Activated CD8-positive, alpha-beta T cell treated with anti-CD3 and anti-CD28 coated beads, Interleukin-2, amount 10 ng/mL, durations not matched to agents 7 days and 5 days (primary cell): Measurements from ENCODE around the gene RHOBTB3. TPM values are rescaled to one million over a fixed set of nuclear protein-coding genes. Genes with fewer than 3 reads are reported as not detected.

Experiments
- ATAC-seq: fragments of 150-1000 bp; cut with Tn5 transposase; one replicate; pipeline ENCODE4 v1.10.0; 2021; ENCODE audit warnings: moderate library complexity
- CTCF ChIA-PET: fragments of 350-600 bp; sonication (Branson Sonifier 250); formaldehyde crosslinking; loops from one replicate; lab custom pipeline; 2021; ENCODE audit warnings: antibody characterized with exemption; lab: Charles Lee
- POLR2A ChIA-PET: fragments of 350-600 bp; sonication (Branson Sonifier 250); formaldehyde crosslinking; loops from one replicate; lab custom pipeline; 2021; ENCODE audit warnings: antibody characterized with exemption; lab: Charles Lee
- DNase-seq: peaks from one replicate; pipeline ENCODE4 v3.0.0-alpha.2; 2020
- H3K27ac Mint-ChIP-seq: one replicate; pipeline ENCODE4 v1.8.0; 2021; ENCODE audit warnings: mild to moderate bottlenecking, mixed read lengths
- H3K27me3 Mint-ChIP-seq: one replicate; pipeline ENCODE4 v1.8.0; 2021; ENCODE audit warnings: low read depth, mixed read lengths
- H3K36me3 Mint-ChIP-seq: one replicate; pipeline ENCODE4 v1.8.0; 2021; ENCODE audit warnings: low read depth, mixed read lengths
- H3K4me1 Mint-ChIP-seq: one replicate; pipeline ENCODE4 v1.8.0; 2021; ENCODE audit warnings: low read depth, mixed read lengths
- H3K4me3 Mint-ChIP-seq: one replicate; pipeline ENCODE4 v1.8.0; 2021; ENCODE audit warnings: mild to moderate bottlenecking, mixed read lengths
- H3K9me3 Mint-ChIP-seq: one replicate; pipeline ENCODE4 v1.8.0; 2022; ENCODE audit warnings: mixed read lengths; ENCODE audit not compliant: insufficient read depth
- total RNA-seq, 2 experiments: library from RNA; stranded (reverse); gene quantifications; one replicate each; pipeline ENCODE4 v1.2.3, GENCODE V29; 2021

Gene RHOBTB3
- total RNA-seq, 2 experiments from 2014 or later = 0.21 to 0.32 TPM

- H3K27me3 Mint-ChIP-seq = peaks cover 33% of the 10 kb centered on the region
- ATAC-seq (no peak), DNase-seq (no peak)
- peaks cover 24% of the 10 kb centered on the region for H3K4me1 Mint-ChIP-seq
- H3K9me3 Mint-ChIP-seq = no peaks in the 10 kb centered on the region
- H3K4me3 Mint-ChIP-seq = no peak overlapping the region
- H3K36me3 Mint-ChIP-seq = no peaks in the 10 kb centered on the region
- POLR2A ChIA-PET = no interaction called here
- CTCF ChIA-PET = interaction anchor here (1.2 kb wide), 1 partner anchor 53 kb away, joined by 3 read pairs; no protein-coding TSS in a partner anchor
- no peak overlapping the region for H3K27ac Mint-ChIP-seq
Measured at GRCh38 chr5:95727764-95728191, 3.4 kb upstream of the RHOBTB3 start.

GRCh38 chr5:95728494-95729114 is 2.5 kb upstream of the RHOBTB3 start:
- no peak for ATAC-seq
- H3K4me1 Mint-ChIP-seq = peaks cover 22% of the 10 kb centered on the region
- H3K27ac Mint-ChIP-seq = no peak overlapping the region

GRCh38 chr5:95729115-95730010 is 1.8 kb upstream of the RHOBTB3 start:
- ATAC-seq (no peak), DNase-seq (no peak)
- POLR2A ChIA-PET = no interaction called here
- CTCF ChIA-PET = interaction anchor here (0.6 to 1.8 kb wide), 2 partner anchors 65 to 118 kb away, joined by 3 to 6 read pairs; no protein-coding TSS in a partner anchor
- peaks cover 43% of the 10 kb centered on the region for H3K27me3 Mint-ChIP-seq
- no peaks in the 10 kb centered on the region for H3K36me3 Mint-ChIP-seq
- no peaks in the 10 kb centered on the region for H3K9me3 Mint-ChIP-seq
- H3K4me3 Mint-ChIP-seq = no peak overlapping the region
- peaks cover 21% of the 10 kb centered on the region for H3K4me1 Mint-ChIP-seq
- H3K27ac Mint-ChIP-seq = no peak overlapping the region

More at GRCh38 chr5:95728494-95729114, 2.5 kb upstream of the RHOBTB3 start:
- H3K36me3 Mint-ChIP-seq = no peaks in the 10 kb centered on the region
- no peaks in the 10 kb centered on the region for H3K9me3 Mint-ChIP-seq
- POLR2A ChIA-PET = no interaction called here
- H3K27me3 Mint-ChIP-seq = peaks cover 40% of the 10 kb centered on the region
- no peak for DNase-seq
- H3K4me3 Mint-ChIP-seq = no peak overlapping the region
- CTCF ChIA-PET = interaction anchor here (1.2 to 1.8 kb wide), 2 partner anchors 53 to 64 kb away, joined by 3 to 6 read pairs; no protein-coding TSS in a partner anchor

GRCh38 chr5:95730011-95730700 is 980 bp upstream of the RHOBTB3 start:
- ChIA-PET CTCF (interaction anchor here (0.6 to 2.0 kb wide), 8 partner anchors 32 to 117 kb away, joined by 3 to 10 read pairs (median 4); no protein-coding TSS in a partner anchor), POLR2A (interaction anchor here (2.1 kb wide), 1 partner anchor 13 kb away, joined by 5 read pairs; no protein-coding TSS in a partner anchor)
- Mint-ChIP-seq H3K4me3 (peak overlapping the region; percentile 58), H3K4me1 (peaks cover 21% of the 10 kb centered on the region), H3K27me3 (peaks cover 48% of the 10 kb centered on the region), H3K36me3 (no peaks in the 10 kb centered on the region), H3K9me3 (no peaks in the 10 kb centered on the region), H3K27ac (no peak overlapping the region)
- ATAC-seq (no peak), DNase-seq (no peak)

- H3K36me3 Mint-ChIP-seq = no peaks in the 10 kb centered on the region
- ATAC-seq (peak; percentile 69), DNase-seq (peak; percentile 48)
- peak overlapping the region; percentile 69 for H3K4me3 Mint-ChIP-seq
- ChIA-PET POLR2A (interaction anchor here (2.1 kb wide), 1 partner anchor 15 kb away, joined by 5 read pairs; no protein-coding TSS in a partner anchor), CTCF (interaction anchor here (1.4 to 4.4 kb wide), 4 partner anchors 30 to 68 kb away, joined by 4 to 15 read pairs (median 8); no protein-coding TSS in a partner anchor)
- no peak overlapping the region for H3K27ac Mint-ChIP-seq
- peaks cover 16% of the 10 kb centered on the region for H3K4me1 Mint-ChIP-seq
- peaks cover 47% of the 10 kb centered on the region for H3K27me3 Mint-ChIP-seq
- no peaks in the 10 kb centered on the region for H3K9me3 Mint-ChIP-seq
Measured at GRCh38 chr5:95731571-95732554, 727 bp downstream of the RHOBTB3 start.

- Mint-ChIP-seq H3K27me3 (peaks cover 54% of the 10 kb centered on the region), H3K9me3 (no peaks in the 10 kb centered on the region), H3K4me1 (peaks cover 16% of the 10 kb centered on the region), H3K27ac (no peak overlapping the region), H3K4me3 (no peak overlapping the region), H3K36me3 (no peaks in the 10 kb centered on the region)
- CTCF ChIA-PET = interaction anchor here (1.2 to 4.4 kb wide), 2 partner anchors 48 to 69 kb away, joined by 4 to 15 read pairs; no protein-coding TSS in a partner anchor
- DNase-seq (no peak), ATAC-seq (no peak)
- POLR2A ChIA-PET = no interaction called here
Measured at GRCh38 chr5:95733107-95733665, 2.0 kb downstream of the RHOBTB3 start.

- peaks cover 55% of the 10 kb centered on the region for H3K27me3 Mint-ChIP-seq
- H3K9me3 Mint-ChIP-seq = no peaks in the 10 kb centered on the region
- DNase-seq (no peak), ATAC-seq (no peak)
- no peak overlapping the region for H3K4me3 Mint-ChIP-seq
- peaks cover 16% of the 10 kb centered on the region for H3K4me1 Mint-ChIP-seq
- ChIA-PET POLR2A (no interaction called here), CTCF (interaction anchor here (1.2 to 4.4 kb wide), 3 partner anchors 47 to 70 kb away, joined by 4 to 15 read pairs (median 4); no protein-coding TSS in a partner anchor)
- no peak overlapping the region for H3K27ac Mint-ChIP-seq
- H3K36me3 Mint-ChIP-seq = no peaks in the 10 kb centered on the region
Measured at GRCh38 chr5:95734187-95734586, 3.1 kb downstream of the RHOBTB3 start.

GRCh38 chr5:95734906-95735305 is 3.8 kb downstream of the RHOBTB3 start:
- Mint-ChIP-seq H3K27me3 (peaks cover 50% of the 10 kb centered on the region), H3K4me3 (no peak overlapping the region), H3K27ac (no peak overlapping the region), H3K36me3 (no peaks in the 10 kb centered on the region), H3K9me3 (no peaks in the 10 kb centered on the region), H3K4me1 (peaks cover 16% of the 10 kb centered on the region)
- CTCF ChIA-PET = interaction anchor here (1.6 to 4.4 kb wide), 3 partner anchors 13 to 71 kb away, joined by 3 to 15 read pairs (median 4); no protein-coding TSS in a partner anchor
- DNase-seq (no peak), ATAC-seq (no peak)
- POLR2A ChIA-PET = no interaction called here

- Mint-ChIP-seq H3K9me3 (no peaks in the 10 kb centered on the region), H3K4me3 (no peak overlapping the region), H3K36me3 (no peaks in the 10 kb centered on the region), H3K27ac (no peak overlapping the region), H3K27me3 (peaks cover 45% of the 10 kb centered on the region), H3K4me1 (peaks cover 12% of the 10 kb centered on the region)
- ATAC-seq (no peak), DNase-seq (no peak)
- ChIA-PET CTCF (interaction anchor here (1.3 to 4.4 kb wide), 4 partner anchors 11 to 71 kb away, joined by 3 to 15 read pairs (median 4); no protein-coding TSS in a partner anchor), POLR2A (no interaction called here)
Measured at GRCh38 chr5:95735406-95735805, 4.3 kb downstream of the RHOBTB3 start.

GRCh38 chr5:95738072-95738471 is 6.9 kb downstream of the RHOBTB3 start:
- no peaks in the 10 kb centered on the region for H3K4me1 Mint-ChIP-seq
- ATAC-seq (no peak), DNase-seq (no peak)
- no peaks in the 10 kb centered on the region for H3K36me3 Mint-ChIP-seq
- no peaks in the 10 kb centered on the region for H3K9me3 Mint-ChIP-seq
- ChIA-PET POLR2A (no interaction called here), CTCF (interaction anchor here (1.9 kb wide), 1 partner anchor 43 kb away, joined by 4 read pairs; no protein-coding TSS in a partner anchor)
- H3K27ac Mint-ChIP-seq = no peak overlapping the region
- peaks cover 26% of the 10 kb centered on the region for H3K27me3 Mint-ChIP-seq
- no peak overlapping the region for H3K4me3 Mint-ChIP-seq
